Neuronal stem cell (in vitro differentiated cells): ENCODE measurements around the gene RFC2.
A peak's percentile ranks its signal among the peaks of the same experiment; 100 is the strongest.
"Not testable (repeated sequence)": the region's sequence is repeated elsewhere in the genome, so short reads cannot be mapped to it uniquely, and the experiment has no call there.

Source experiments
- DNase-seq: peaks from one replicate; pipeline ENCODE4 v3.0.0-alpha.2; 2013; ENCODE audit warnings: low spot score
- H2AFZ ChIP-seq: one replicate; pipeline ENCODE4 v1.6.1; 2013; ENCODE audit warnings: mild to moderate bottlenecking, low read length, inconsistent platforms
- H2AK5ac ChIP-seq: 2 replicates; pipeline ENCODE4 v1.6.1; 2013; ENCODE audit warnings: low read depth, mild to moderate bottlenecking, inconsistent platforms, low read length, moderate library complexity, mixed read lengths
- H2BK120ac ChIP-seq: 2 replicates; pipeline ENCODE4 v1.6.1; 2013; ENCODE audit warnings: low read depth, mild to moderate bottlenecking, inconsistent platforms, low read length, moderate library complexity, mixed read lengths
- H2BK12ac ChIP-seq: one replicate; pipeline ENCODE4 v1.6.1; 2013; ENCODE audit warnings: low read length, inconsistent platforms
- H2BK15ac ChIP-seq: 2 replicates; pipeline ENCODE4 v1.6.1; 2013; ENCODE audit warnings: mild to moderate bottlenecking, low read length, inconsistent platforms, mixed read lengths
- H2BK5ac ChIP-seq: one replicate; pipeline ENCODE4 v1.6.1; 2013; ENCODE audit warnings: inconsistent platforms, mild to moderate bottlenecking, low read length, moderate library complexity
- H3K14ac ChIP-seq: one replicate; pipeline ENCODE4 v1.6.1; 2013; ENCODE audit warnings: low read length, inconsistent platforms
- H3K18ac ChIP-seq: 2 replicates; pipeline ENCODE4 v1.6.1; 2013; ENCODE audit warnings: low read length, inconsistent platforms
- H3K23ac ChIP-seq: 2 replicates; pipeline ENCODE4 v1.6.1; 2013; ENCODE audit warnings: low read depth, mild to moderate bottlenecking, mixed read lengths, low read length, inconsistent platforms; ENCODE audit not compliant: poor library complexity
- H3K27ac ChIP-seq: replicated peaks from 3 replicates; pipeline ENCODE4 v1.5.1; 2013; ENCODE audit warnings: low read length, inconsistent platforms
- H3K27me3 ChIP-seq, 3 experiments: 2 replicates each; pipeline ENCODE4 v1.6.1; 2013; ENCODE audit warnings: low read length in 3 of 3, mild to moderate bottlenecking in 2 of 3, inconsistent platforms in 1 of 3, low read depth in 1 of 3, mixed read lengths in 1 of 3, moderate library complexity in 1 of 3; ENCODE audit not compliant: control insufficient read depth in 3 of 3, insufficient read depth in 3 of 3
- H3K36me3 ChIP-seq, 2 donors: replicated peaks in 1 of 2; 2 replicates each; pipeline ENCODE4 v1.6.1; 2013; ENCODE audit warnings: low read length in 2 of 2; ENCODE audit not compliant: control insufficient read depth in 2 of 2, insufficient read depth in 2 of 2
- H3K4ac ChIP-seq: 2 replicates; pipeline ENCODE4 v1.6.1; 2013; ENCODE audit warnings: inconsistent platforms, mild to moderate bottlenecking, low read length, moderate library complexity
- H3K4me1 ChIP-seq, 2 donors: 1 replicate in 1 of 2; 2 replicates in 1 of 2; pipeline ENCODE4 v1.6.1; 2013; ENCODE audit warnings: low read length in 2 of 2, low read depth in 1 of 2; ENCODE audit not compliant: control insufficient read depth in 2 of 2, insufficient read depth in 1 of 2
- H3K4me2 ChIP-seq: one replicate; pipeline ENCODE4 v1.6.1; 2013; ENCODE audit warnings: mild to moderate bottlenecking, low read length, inconsistent platforms; ENCODE audit not compliant: insufficient read depth, poor library complexity, severe bottlenecking
- H3K4me3 ChIP-seq, 2 donors: 2 replicates each; pipeline ENCODE4 v1.5.1; 2013; ENCODE audit warnings: low read length in 2 of 2, mild to moderate bottlenecking in 2 of 2, inconsistent platforms in 1 of 2, moderate library complexity in 1 of 2
- H3K79me1 ChIP-seq: one replicate; pipeline ENCODE4 v1.6.1; 2013; ENCODE audit warnings: low read depth, mild to moderate bottlenecking, inconsistent platforms, low read length, moderate library complexity
- H3K9ac ChIP-seq: one replicate; pipeline ENCODE4 v1.6.1; 2013; ENCODE audit warnings: mild to moderate bottlenecking, low read depth, low read length, inconsistent platforms; ENCODE audit not compliant: poor library complexity
- H3K9me3 ChIP-seq, 2 donors: replicated peaks in 1 of 2; 2 replicates each; pipeline versions ENCODE3 to v1.6.1; 2013; ENCODE audit warnings: low read length in 2 of 2, mild to moderate bottlenecking in 2 of 2, inconsistent platforms in 1 of 2, low read depth in 1 of 2, mixed read lengths in 1 of 2, moderate library complexity in 1 of 2; ENCODE audit not compliant: control insufficient read depth in 2 of 2, insufficient read depth in 1 of 2
- H4K8ac ChIP-seq: one replicate; pipeline ENCODE4 v1.6.1; 2013; ENCODE audit warnings: low read depth, mild to moderate bottlenecking, inconsistent platforms, low read length, moderate library complexity
- H4K91ac ChIP-seq: one replicate; pipeline ENCODE4 v1.6.1; 2013; ENCODE audit warnings: low read length, low read depth, mild to moderate bottlenecking, inconsistent platforms; ENCODE audit not compliant: poor library complexity
- WGBS, 2 donors: extraction: QIAGEN DNeasy Blood & Tissue Kit; methylation state at CpG; one replicate each; pipeline ENCODE4 v1.1.7; 2013; ENCODE audit warnings: missing lambda C conversion rate in 2 of 2, mixed read lengths in 1 of 2; ENCODE audit not compliant: insufficient read length in 2 of 2, insufficient replicate concordance in 1 of 2; ENCODE audit errors: extremely low coverage in 2 of 2; 5-methylcytosine and 5-hydroxymethylcytosine counted together

The RFC2 gene

GRCh38 chr7:74253331-74253730, 868 bp downstream of the RFC2 start:
- no peaks in the 10 kb centered on the region for H3K9me3 ChIP-seq
- peak overlapping the region; percentile 40 to 95 for H3K4me3 ChIP-seq
- peaks cover 2 to 7% of the 10 kb centered on the region in 2 donors for H3K4me1 ChIP-seq
- H3K79me1 ChIP-seq: peaks cover 9% of the 10 kb centered on the region
- no peak for DNase-seq
- peak overlapping the region; percentile 88 for H3K9ac ChIP-seq
- H4K91ac ChIP-seq: no peak overlapping the region
- no peak overlapping the region for H4K8ac ChIP-seq
- H2BK15ac ChIP-seq: no peak overlapping the region
- peaks cover 17 to 43% of the 10 kb centered on the region in 2 donors for H3K36me3 ChIP-seq
- no peak overlapping the region for H2AK5ac ChIP-seq
- no peak overlapping the region for H3K18ac ChIP-seq
- no peak overlapping the region for H3K27ac ChIP-seq
- H3K27me3 ChIP-seq: no peaks in the 10 kb centered on the region
- H2AFZ ChIP-seq: no peak overlapping the region
- H2BK12ac ChIP-seq: no peak overlapping the region
- H3K4me2 ChIP-seq: peak overlapping the region; percentile 32
- H2BK120ac ChIP-seq: no peak overlapping the region
- no CpG with 5 or more reads among the region's 7 CpGs for WGBS, 2 donors
- H2BK5ac ChIP-seq: no peak overlapping the region
- H3K23ac ChIP-seq: no peak overlapping the region
- no peak overlapping the region for H3K4ac ChIP-seq
- H3K14ac ChIP-seq: no peak overlapping the region

GRCh38 chr7:74252893-74253292, 1.3 kb downstream of the RFC2 start:
- H2BK5ac ChIP-seq: no peak overlapping the region
- H4K91ac ChIP-seq: no peak overlapping the region
- H3K27me3 ChIP-seq: no peaks in the 10 kb centered on the region
- no peak overlapping the region for H3K4ac ChIP-seq
- no peak overlapping the region for H3K14ac ChIP-seq
- no peak overlapping the region for H3K18ac ChIP-seq
- no peak overlapping the region for H3K4me2 ChIP-seq
- H2AK5ac ChIP-seq: no peak overlapping the region
- peak overlapping the region in 1 of 2 donors; percentile 95 for H3K4me3 ChIP-seq
- no peak overlapping the region for H4K8ac ChIP-seq
- no peak overlapping the region for H2BK15ac ChIP-seq
- peaks cover 2 to 7% of the 10 kb centered on the region in 2 donors for H3K4me1 ChIP-seq
- H3K23ac ChIP-seq: no peak overlapping the region
- no peak overlapping the region for H2BK12ac ChIP-seq
- H3K27ac ChIP-seq: no peak overlapping the region
- no peak overlapping the region for H3K9ac ChIP-seq
- DNase-seq: no peak
- no peaks in the 10 kb centered on the region for H3K9me3 ChIP-seq
- no peak overlapping the region for H2AFZ ChIP-seq
- WGBS, 2 donors: no CpG with 5 or more reads among the region's 5 CpGs
- no peak overlapping the region for H2BK120ac ChIP-seq
- peaks cover 9% of the 10 kb centered on the region for H3K79me1 ChIP-seq
- peaks cover 20 to 48% of the 10 kb centered on the region in 2 donors for H3K36me3 ChIP-seq

GRCh38 chr7:74249058-74249457, 5.1 kb downstream of the RFC2 start:
- H2BK12ac ChIP-seq, H3K27ac ChIP-seq, H3K14ac ChIP-seq, H2BK15ac ChIP-seq, H3K4ac ChIP-seq, H4K91ac ChIP-seq, H3K23ac ChIP-seq, H3K9me3 ChIP-seq, H4K8ac ChIP-seq, H3K4me1 ChIP-seq, H3K4me2 ChIP-seq, H2AK5ac ChIP-seq, H3K18ac ChIP-seq, H2BK5ac ChIP-seq, H2AFZ ChIP-seq, H3K4me3 ChIP-seq, H3K27me3 ChIP-seq, H2BK120ac ChIP-seq, H3K9ac ChIP-seq, H3K79me1 ChIP-seq, DNase-seq: not testable (repeated sequence)
- H3K36me3 ChIP-seq: peaks cover 26 to 80% of the 10 kb centered on the region in 2 donors
- WGBS, 2 donors: no CpG with 5 or more reads among the region's 10 CpGs

- H2AK5ac ChIP-seq: no peak overlapping the region
- no peak overlapping the region for H2BK120ac ChIP-seq
- H3K14ac ChIP-seq: no peak overlapping the region
- H3K4me1 ChIP-seq: peaks cover under 1% of the 10 kb centered on the region in 2 donors
- no peak overlapping the region for H4K8ac ChIP-seq
- no peaks in the 10 kb centered on the region for H3K27me3 ChIP-seq
- no peak for DNase-seq
- peaks cover 2% of the 10 kb centered on the region for H3K79me1 ChIP-seq
- H3K9ac ChIP-seq: no peak overlapping the region
- no peak overlapping the region for H3K18ac ChIP-seq
- no peak overlapping the region for H2BK15ac ChIP-seq
- H3K23ac ChIP-seq: no peak overlapping the region
- H3K4me3 ChIP-seq: no peak overlapping the region
- H3K4me2 ChIP-seq: no peak overlapping the region
- H2BK5ac ChIP-seq: no peak overlapping the region
- no peak overlapping the region for H4K91ac ChIP-seq
- H3K9me3 ChIP-seq: no peaks in the 10 kb centered on the region
- WGBS, 2 donors: no CpG with 5 or more reads among the region's 6 CpGs
- no peak overlapping the region for H3K27ac ChIP-seq
- H3K4ac ChIP-seq: no peak overlapping the region
- no peak overlapping the region for H2AFZ ChIP-seq
- peaks cover 30 to 86% of the 10 kb centered on the region in 2 donors for H3K36me3 ChIP-seq
- H2BK12ac ChIP-seq: no peak overlapping the region
Observed at GRCh38 chr7:74248156-74248555, 6.0 kb downstream of the RFC2 start.
